ENCODE measurements around the gene SPHK1.

DNA sequence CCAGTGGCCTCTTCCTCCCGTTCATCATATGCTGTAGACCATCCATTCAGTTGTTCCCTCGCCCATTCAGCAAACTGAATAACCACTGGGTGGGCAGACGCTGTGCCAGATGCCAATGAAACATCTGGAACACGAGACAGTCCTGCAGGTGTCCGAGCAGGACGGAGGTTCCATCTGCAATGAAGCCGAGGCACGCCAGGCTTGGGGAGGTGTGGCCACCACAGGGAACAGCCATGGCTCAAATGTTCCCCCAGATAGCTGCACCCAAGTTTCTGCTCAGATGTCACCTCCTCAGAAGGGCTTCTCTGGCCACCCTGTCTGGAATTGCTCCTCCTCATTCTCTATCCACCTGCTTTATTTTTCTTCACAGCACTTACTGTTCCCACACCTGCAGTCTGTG is 38.0 kb downstream of the SPHK1 start:
- TF ChIP-seq TAF1 (IDR thresholded peaks at IDR 0.05; ENCODE audit: borderline replicate concordance, low read depth, low read length) (no peak), POLR2AphosphoS5 (IDR thresholded peaks at IDR 0.05; ENCODE audit: low read depth, low read length) (no peak)
